Measurements from ENCODE around the gene PIK3R6.
A peak's percentile ranks its signal among the peaks of the same experiment; 100 is the strongest.
"Not testable (repeated sequence)": the region's sequence is repeated elsewhere in the genome, so short reads cannot be mapped to it uniquely, and the experiment has no call there.

Gene PIK3R6

DNA sequence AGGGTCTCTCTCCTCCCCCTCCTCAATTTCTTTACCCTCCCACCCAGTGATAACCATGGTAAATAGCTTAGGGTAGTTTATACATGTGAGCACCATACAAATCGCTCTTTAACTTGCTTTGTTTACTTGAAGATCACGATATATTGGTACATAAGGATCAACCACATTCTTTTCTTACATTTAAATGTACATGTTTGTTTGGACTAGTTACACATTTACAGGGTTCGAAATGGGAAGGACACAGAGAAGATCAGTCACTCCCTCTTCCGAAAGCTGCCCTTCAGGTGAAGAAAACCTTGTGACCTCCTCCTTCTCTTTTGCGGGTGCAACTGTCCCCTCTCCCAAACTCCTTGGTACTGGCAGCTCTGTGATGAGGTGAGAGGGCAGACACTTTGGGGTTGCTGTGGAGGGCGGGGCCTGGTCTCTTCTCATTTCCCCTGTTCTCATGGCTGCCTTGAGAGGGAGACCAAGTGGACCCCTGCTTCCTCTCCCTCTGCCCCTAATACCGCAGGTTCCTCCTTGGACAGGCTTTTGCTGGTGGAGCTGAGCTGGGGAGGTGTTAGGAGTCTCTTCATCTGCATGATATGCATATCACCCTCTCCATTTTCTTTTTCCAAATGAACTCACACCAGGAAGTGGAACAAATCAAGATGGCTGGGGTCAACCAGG lies 4.7 kb upstream of the PIK3R6 start:
- DNase-seq: no peak

GRCh38 chr17:8871081-8871581 lies 3.7 kb upstream of the PIK3R6 start:
- no peak for DNase-seq

- no peak for DNase-seq
These were observed 3.0 kb upstream of the PIK3R6 start for GRCh38 chr17:8870406-8871040.

DNA sequence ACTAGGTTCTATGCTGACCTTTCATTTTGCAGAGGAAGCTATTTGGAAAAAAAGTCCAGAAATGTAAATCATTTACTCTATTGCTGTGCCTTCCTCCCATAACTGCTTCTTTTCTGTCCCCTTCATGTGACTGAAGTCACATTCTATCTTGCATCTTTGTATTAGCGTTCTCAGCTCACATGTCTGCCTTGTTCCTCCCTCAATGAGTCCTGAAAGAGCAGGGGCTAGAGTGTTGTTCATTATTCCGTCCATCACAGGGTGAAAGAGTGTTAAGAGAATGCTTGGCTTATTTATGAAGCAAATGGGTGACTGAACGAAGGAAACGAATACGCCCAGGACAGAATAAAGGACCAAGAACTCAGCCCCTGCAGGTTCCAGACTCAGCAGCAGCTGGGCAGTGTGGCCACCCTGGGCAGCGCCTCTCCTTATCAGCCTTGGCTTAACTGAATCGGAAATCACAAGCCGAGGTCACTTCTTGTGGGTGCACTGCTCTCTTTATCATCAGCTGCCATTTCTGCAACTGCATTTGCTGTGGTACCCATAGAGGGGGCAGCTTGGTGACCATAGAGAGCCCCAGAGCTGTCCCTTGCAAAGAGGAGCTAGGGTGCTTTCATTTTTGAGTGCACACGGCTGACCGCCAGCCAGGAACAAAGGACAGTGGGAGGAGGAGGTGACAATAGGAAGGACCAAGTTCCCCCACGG lies 1.8 kb upstream of the PIK3R6 start:
- no peak for DNase-seq

DNA sequence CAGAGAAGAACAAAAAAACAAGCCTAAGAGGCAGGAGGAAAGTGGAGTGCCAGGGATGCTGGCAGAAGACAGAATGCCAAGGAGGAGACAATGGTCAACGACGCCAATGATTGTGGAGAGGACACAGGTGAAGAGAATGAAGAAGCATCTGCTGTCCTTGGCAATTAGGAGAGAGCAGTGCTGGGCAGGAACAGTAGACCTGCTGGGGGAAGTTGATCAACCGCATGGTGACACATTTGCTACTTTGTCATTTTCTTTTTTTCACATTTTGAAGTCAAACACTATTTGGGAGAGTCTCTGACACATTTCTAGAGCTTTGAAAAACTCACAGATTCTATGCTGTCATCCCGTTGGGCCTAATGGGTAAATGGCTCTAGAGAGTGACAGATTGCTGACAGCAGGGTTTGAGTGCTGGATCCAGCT lies 1.1 kb upstream of the PIK3R6 start:
- DNase-seq: no peak

GRCh38 chr17:8868092-8868491 lies 618 bp upstream of the PIK3R6 start:
- DNase-seq: no peak

DNA sequence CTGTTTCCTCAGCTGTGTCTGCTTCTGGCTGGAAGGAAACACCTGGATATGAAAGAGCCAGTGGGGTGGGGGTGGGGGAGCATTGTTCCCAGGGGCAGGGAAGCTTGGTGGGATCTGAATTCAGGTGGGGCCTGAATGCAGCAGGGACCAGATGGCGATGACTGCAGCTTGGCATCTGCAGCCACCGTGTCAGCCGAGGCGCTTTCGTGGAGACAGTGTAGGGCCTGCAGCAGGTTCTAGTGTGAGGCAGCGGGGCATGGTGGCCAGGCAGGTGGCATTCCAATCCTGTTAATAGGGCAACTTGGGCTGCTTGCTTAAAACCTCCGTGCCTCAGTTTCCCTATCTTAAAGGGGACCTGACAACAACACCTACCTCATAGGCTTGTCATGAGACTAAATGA lies 1.7 kb downstream of the PIK3R6 start:
- no peak for DNase-seq

- DNase-seq: no peak
These were observed 2.1 kb downstream of the PIK3R6 start for GRCh38 chr17:8865385-8865784.

- DNase-seq: no peak
These were observed 5.0 kb downstream of the PIK3R6 start for GRCh38 chr17:8862213-8863056.

DNA sequence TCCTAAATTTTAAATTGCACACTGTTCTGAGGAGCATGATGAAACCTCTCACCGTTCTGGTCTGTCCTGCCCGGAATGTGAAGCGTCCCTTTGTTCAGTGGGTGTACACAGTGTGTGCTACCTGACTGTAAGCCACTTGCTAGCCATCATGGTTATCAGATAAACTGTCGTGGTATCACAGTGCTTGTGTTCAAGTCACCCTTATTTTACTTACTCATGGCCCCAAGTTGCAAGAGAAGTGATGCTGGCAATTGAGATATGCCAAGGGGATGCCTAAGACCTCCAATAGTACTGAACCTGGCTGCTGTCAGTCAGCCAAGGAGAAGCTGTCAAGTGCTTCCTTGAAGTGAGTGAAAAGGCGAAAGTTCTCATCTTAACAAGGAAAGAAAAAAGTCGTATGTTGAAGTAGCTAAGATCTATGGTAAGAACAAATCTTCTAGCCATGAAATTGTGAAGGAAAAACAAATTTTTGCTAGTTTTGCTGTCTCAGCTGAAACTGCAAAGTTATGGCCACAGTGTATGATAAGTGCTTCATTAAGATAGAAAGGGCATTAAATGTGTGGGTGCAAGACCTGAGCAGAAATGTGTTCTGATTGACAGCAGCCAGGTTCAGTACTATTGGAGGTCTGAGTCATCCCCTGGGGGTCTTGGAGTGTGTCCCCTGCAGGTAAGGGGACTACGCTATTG lies 5.8 kb downstream of the PIK3R6 start:
- no peak for DNase-seq

DNA sequence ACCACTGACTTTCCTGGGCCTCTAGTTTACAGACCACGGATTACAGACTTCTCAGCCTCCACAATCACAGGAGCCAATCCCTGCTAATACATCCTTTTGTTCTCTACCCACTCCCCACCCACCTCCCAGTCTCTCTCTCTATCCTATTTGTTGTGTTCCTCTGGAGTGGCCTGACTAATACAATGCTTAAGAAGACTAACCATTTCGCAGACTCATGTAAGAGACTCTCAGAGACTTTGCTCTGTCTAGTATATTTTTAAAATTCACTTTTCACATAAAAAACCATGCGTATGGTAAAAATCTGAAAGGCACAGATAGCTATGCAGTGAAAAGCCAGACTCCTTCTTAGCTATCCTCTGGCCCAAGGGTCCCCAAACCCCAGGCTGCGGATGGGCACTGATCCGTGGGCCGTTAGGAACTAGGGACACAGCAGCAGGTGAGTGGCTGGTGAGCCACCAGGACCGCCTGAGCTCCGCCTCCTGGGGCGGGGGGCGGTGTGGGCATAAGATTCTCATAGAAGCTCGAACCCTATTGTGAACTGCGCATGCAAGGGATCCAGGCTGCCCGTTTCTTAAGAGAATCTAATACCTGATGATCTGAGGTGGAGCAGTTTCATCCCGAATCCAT lies 7.6 kb downstream of the PIK3R6 start:
- no peak for DNase-seq

GRCh38 chr17:8859027-8859803 lies 8.3 kb downstream of the PIK3R6 start:
- DNase-seq: no peak

GRCh38 chr17:8857919-8858318 lies 9.6 kb downstream of the PIK3R6 start:
- peak; percentile 15 to 26 for DNase-seq

- peak in 1 of 2 experiments; percentile 2 for DNase-seq
These were observed 10.5 kb downstream of the PIK3R6 start for GRCh38 chr17:8856869-8857575.

GRCh38 chr17:8856205-8856603 lies 11.3 kb downstream of the PIK3R6 start:
- DNase-seq: not testable (repeated sequence)

GRCh38 chr17:8855477-8856204 lies 11.8 kb downstream of the PIK3R6 start:
- no peak for DNase-seq

DNA sequence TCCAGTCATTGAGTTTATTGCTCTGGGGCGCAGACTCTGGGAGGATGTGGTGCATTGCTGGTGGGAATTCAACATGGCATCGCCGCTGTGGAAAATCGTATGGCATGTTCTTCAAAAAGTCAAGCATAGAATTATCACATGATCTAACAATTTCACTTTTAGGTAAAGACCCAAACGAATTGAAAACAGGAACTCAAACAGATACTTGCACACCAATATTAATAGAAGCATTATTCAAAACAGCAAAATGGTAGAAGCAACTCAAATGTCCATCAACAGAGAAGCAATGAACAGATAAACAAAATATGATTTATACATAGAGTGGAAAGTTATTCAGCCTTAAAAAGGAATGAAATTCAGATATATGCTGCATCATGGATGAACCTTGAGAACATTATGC lies 15.9 kb downstream of the PIK3R6 start:
- no peak for DNase-seq

DNA sequence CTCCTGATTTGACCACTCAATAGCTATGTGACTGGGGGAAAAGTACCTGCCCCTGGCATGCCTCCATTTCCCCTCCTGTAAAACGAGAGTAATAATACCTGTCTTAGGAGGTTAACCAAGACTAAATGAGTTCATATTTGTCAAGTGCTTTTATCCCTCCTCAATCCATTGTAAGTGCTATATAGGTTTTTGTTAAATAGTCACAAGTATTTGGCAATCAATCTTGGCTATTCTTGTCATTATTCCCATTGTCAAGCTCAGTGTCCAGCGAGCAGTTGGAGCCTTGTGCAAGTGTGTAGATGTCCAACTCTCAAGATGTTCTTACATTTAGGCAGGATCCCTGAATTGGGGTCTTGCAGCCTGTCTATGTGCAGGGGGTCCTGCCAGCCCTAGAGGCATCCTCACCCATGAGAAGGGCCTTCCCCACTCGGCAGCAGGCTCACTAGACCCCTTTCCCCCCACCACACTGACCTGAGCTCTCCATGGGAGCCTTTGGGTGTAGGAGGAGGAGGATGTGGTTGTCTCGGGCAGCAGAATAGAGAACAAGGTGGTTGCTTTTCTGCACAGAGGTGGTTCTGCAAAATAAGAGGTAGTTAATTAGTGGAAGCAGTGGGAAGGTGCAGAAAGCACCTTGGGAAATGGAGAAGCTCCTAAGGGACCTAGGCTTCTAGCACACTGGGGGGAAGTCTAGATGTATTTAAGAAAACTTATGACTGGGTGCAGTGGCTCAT lies 18.0 kb downstream of the PIK3R6 start:
- DNase-seq: no peak

- DNase-seq: no peak
These were observed 19.6 kb downstream of the PIK3R6 start for GRCh38 chr17:8847891-8848290.

Measured in NCI-H2081 (cell line).